ENCODE data around the gene ADAM23.

The ADAM23 gene

DNA sequence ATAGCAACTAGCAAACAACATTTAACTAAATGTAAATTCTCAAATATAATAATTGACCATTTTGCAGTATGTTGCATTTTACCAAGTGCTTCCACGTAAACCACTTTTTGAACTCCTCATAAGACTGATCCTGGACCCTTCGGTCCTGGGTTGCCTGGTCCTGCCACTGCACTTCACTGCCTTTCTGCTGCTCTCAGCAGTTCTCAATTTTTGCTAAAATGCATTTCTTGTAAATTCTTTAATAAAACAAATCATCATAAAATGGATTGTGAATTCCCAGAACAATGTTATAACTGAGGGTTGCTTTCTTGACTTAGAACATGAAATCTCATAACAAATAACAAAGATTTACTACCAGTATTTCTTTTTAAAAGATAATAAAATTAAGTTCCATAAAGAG is 12.9 kb upstream of the ADAM23 start:
- peaks cover 13% of the 10 kb centered on the region for H3K4me1 ChIP-seq
- H3K4me3 ChIP-seq, result no peak overlapping the region
- no peak for DNase-seq (ENCODE audit: low spot score in 2 of 2)
- no peaks in the 10 kb centered on the region for H3K9me3 ChIP-seq
- in situ Hi-C loops (cut with MboI; ENCODE audit: low sequenced_read_pairs), result no loop called here
- H3K27me3 ChIP-seq (ENCODE audit: low read depth), result no peaks in the 10 kb centered on the region
- no peaks in the 10 kb centered on the region for H3K36me3 ChIP-seq (replicated peaks)

DNA sequence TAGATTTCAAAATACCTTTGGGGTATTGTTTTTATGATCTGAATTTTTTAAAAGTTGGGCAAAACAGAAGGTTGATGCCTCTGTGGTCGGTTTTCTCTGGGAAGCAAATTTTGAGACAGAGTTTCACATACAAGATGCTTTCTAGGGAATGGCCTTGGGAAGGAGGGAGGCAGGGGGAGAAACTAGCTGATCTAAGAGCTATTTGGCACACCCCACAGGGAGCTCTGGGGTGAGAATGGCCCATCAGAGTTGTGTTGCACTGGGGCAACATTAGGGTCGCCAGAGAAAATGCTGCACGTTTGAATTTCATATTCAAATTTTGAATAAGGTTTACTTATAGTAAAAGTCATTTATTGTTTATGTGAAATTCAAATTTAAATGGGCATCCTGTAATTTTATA is 11.9 kb upstream of the ADAM23 start:
- H3K4me3 ChIP-seq, result no peak overlapping the region
- in situ Hi-C loops (cut with MboI; ENCODE audit: low sequenced_read_pairs), result no loop called here
- no peaks in the 10 kb centered on the region for H3K36me3 ChIP-seq (replicated peaks)
- no peaks in the 10 kb centered on the region for H3K27me3 ChIP-seq (ENCODE audit: low read depth)
- no peaks in the 10 kb centered on the region for H3K9me3 ChIP-seq
- no peak for DNase-seq (ENCODE audit: low spot score in 2 of 2)
- H3K4me1 ChIP-seq, result peaks cover 22% of the 10 kb centered on the region

DNA sequence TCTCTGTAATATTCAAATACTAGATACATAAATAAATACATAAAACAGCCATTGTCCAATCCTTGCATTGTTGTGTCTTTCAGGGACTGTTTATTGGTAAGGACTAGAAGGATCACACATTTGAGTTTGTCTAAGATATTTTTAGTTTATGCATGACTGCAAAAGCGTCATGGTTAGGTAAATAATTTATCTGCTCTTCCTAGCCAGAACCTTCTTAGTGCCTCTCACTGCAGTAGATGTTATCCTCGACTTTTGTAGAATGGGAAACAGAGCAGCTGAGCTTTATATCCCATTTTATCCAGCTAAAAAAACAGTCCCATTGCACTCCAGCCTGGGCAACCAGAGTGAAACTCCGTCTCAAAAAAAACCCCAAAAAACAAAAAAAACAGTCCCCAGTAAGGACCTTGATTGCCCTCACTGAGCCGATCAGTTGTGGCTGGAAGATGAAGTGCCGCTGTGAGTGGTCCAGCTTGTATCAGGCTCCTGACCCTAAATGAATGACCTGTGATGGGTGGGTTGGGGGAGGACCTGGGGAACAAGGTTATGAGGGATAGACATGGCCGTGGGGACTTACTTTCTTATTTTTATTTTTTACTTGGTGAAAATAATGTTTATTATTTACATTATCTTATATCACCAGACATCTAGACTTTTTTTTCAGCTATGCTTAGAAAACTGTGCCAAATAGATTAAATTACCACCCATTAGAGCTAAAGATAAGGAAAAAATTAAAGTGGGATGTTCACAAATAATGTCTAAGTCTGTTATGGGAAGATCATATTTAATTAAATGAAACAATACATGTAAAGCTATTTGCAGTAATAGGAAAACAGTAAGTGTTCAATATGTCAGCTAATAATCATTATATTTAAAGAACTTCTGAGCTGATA is 10.9 kb upstream of the ADAM23 start:
- Histone ChIP-seq H3K36me3 (replicated peaks) (no peaks in the 10 kb centered on the region), H3K27me3 (ENCODE audit: low read depth) (no peaks in the 10 kb centered on the region), H3K4me3 (no peak overlapping the region), H3K9me3 (no peaks in the 10 kb centered on the region), H3K4me1 (peaks cover 23% of the 10 kb centered on the region)
- in situ Hi-C loops (cut with MboI; ENCODE audit: low sequenced_read_pairs), result no loop called here
- no peak for DNase-seq (ENCODE audit: low spot score in 2 of 2)

DNA sequence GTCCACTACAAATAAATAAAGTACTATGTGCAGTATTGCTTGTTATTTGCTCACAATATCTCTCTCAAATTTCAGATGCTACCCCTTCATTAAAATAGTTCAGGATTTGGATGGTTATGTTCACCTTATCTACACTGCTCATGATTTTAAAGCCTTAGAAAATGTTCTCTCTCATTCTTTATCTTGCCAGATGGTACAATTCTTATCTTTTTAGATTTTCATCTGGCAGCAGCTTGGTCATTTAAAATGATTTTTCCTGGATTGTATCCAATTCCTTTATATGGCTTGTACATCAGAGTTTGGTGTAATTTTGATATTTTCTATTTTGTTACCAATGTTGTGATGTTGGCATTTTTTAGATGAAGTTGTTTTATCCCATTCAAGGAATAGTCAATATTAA is 10.1 kb upstream of the ADAM23 start:
- Histone ChIP-seq H3K27me3 (ENCODE audit: low read depth) (no peaks in the 10 kb centered on the region), H3K9me3 (no peaks in the 10 kb centered on the region), H3K36me3 (replicated peaks) (no peaks in the 10 kb centered on the region), H3K4me3 (no peak overlapping the region), H3K4me1 (peaks cover 30% of the 10 kb centered on the region)
- DNase-seq (ENCODE audit: low spot score in 2 of 2), result no peak
- in situ Hi-C loops (cut with MboI; ENCODE audit: low sequenced_read_pairs), result no loop called here

DNA sequence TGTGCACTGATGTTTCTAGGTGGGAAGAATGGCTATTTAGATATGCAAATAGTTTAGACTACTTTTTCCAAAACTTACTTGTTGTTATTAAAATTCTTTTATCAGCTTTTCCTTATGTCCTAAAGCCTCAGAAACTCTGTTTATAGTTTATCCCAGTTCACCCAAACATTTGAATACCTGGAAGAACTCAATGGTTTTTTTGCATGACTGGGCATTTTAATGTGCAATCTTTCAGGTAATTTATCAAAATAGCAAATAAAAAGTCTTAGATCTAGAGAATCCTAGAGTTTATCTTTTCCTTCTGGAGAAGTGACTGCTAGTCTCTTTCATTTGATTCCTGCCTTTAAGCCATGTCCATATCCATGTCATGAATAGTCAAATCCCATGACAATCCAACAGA is 9.6 kb upstream of the ADAM23 start:
- Histone ChIP-seq H3K36me3 (replicated peaks) (no peaks in the 10 kb centered on the region), H3K27me3 (ENCODE audit: low read depth) (no peaks in the 10 kb centered on the region), H3K4me1 (peaks cover 35% of the 10 kb centered on the region), H3K4me3 (no peak overlapping the region), H3K9me3 (no peaks in the 10 kb centered on the region)
- no peak for DNase-seq (ENCODE audit: low spot score in 2 of 2)
- in situ Hi-C loops (cut with MboI; ENCODE audit: low sequenced_read_pairs), result no loop called here

DNA sequence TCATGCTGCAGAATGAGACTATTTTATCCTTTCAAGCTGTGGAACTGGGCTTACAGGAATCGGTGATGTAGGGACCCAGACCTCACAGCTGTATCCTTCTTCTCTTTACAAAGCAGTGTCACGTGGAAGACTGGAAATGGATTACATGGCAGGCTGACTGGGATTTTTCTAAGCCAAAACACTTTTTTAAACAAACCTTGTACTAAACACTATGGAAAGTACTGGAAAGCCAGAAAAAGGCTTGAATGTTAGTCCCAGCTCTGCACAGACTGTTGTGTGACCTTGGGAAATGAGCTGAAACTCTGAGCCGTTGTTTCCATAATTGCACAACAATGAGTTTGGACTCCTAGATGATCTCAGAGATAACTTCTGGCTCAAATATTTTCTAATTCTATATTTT is 7.6 kb upstream of the ADAM23 start:
- no peak for DNase-seq (ENCODE audit: low spot score in 2 of 2)
- Histone ChIP-seq H3K36me3 (replicated peaks) (no peaks in the 10 kb centered on the region), H3K27me3 (ENCODE audit: low read depth) (peaks cover 3% of the 10 kb centered on the region; the same call in 1 of the 2 replicates), H3K9me3 (no peaks in the 10 kb centered on the region), H3K4me1 (peaks cover 41% of the 10 kb centered on the region), H3K4me3 (no peak overlapping the region)
- in situ Hi-C loops (cut with MboI; ENCODE audit: low sequenced_read_pairs), result no loop called here

DNA sequence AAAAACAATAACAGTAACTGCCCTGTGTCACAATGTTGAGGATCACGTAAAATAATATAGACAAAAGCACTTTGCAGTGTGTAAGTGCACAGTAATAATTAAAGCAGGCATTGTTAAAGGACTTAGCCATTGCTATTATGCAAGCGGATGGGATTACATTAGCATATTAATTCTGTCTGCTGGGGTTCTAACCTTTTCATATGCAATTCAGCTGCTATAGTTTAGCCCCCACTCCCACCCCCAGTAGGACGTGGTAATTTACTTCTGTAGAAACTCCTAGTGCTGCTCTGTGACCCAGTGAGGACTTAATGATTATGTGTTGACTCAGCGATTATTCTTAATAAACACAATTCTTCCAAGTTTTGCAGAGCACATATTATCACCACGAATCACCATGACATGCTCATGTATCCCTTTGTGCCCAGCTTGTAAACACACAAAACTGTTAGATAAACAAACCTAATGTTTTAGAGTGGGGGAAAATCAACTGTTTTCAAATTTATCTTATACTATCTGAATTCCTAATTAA is 5.1 kb upstream of the ADAM23 start:
- no peaks in the 10 kb centered on the region for H3K9me3 ChIP-seq
- peaks cover 41% of the 10 kb centered on the region for H3K4me1 ChIP-seq
- H3K4me3 ChIP-seq, result no peak overlapping the region
- in situ Hi-C loops (cut with MboI; ENCODE audit: low sequenced_read_pairs), result no loop called here
- H3K27me3 ChIP-seq (ENCODE audit: low read depth), result peaks cover 12% of the 10 kb centered on the region
- H3K36me3 ChIP-seq (replicated peaks), result no peaks in the 10 kb centered on the region
- DNase-seq (ENCODE audit: low spot score in 2 of 2), result peak; percentile 54 to 92

DNA sequence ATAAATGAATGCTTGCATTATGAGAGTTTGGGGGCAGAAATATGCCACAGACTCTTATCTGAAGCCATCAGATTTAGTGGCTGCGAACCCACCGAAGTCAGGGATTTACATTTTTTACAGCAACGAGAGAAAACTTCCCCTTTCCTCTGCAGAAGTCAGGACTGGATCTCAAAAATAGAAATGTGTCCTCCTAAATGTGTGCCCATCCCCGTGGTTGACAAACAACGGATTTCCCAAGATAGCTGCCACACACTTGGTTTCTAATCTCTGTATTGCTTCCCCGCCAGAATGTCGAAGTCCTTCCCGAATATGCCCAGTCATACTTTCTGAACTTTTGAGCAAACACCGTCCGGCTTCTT is 879 bp upstream of the ADAM23 start:
- no peaks in the 10 kb centered on the region for H3K9me3 ChIP-seq
- H3K27me3 ChIP-seq (ENCODE audit: low read depth), result peaks cover 12% of the 10 kb centered on the region
- H3K4me1 ChIP-seq, result peaks cover 33% of the 10 kb centered on the region
- in situ Hi-C loops (cut with MboI; ENCODE audit: low sequenced_read_pairs), result no loop called here
- no peaks in the 10 kb centered on the region for H3K36me3 ChIP-seq (replicated peaks)
- peak overlapping the region; percentile 34 for H3K4me3 ChIP-seq
- DNase-seq (ENCODE audit: low spot score in 2 of 2), result no peak

DNA sequence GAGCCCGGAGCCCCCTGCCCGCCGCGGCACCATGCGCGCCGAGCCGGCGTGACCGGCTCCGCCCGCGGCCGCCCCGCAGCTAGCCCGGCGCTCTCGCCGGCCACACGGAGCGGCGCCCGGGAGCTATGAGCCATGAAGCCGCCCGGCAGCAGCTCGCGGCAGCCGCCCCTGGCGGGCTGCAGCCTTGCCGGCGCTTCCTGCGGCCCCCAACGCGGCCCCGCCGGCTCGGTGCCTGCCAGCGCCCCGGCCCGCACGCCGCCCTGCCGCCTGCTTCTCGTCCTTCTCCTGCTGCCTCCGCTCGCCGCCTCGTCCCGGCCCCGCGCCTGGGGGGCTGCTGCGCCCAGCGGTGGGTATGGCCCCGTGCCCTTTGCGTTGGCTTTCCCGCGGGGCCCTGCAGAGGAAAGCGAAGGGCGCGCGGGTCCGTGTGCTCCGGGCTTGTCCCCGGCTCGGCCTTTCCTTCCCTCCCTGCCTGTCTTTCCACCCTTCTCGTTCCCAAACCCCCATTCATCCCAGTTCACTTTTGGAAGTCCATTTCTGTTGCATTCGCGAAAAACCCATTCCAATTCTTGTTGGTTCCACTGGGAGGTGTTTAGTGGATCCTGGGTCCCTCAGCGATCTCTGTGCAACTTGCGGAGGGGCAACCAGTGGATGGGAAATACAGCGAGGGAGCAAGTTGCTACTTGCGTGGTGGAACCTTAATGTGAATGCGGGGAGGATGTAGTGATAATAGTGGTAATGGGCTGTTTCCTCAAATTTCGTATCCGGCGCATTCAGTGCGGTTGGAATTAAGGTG is 599 bp downstream of the ADAM23 start:
- H3K27me3 ChIP-seq (ENCODE audit: low read depth), result peaks cover 12% of the 10 kb centered on the region
- H3K4me1 ChIP-seq, result peaks cover 19% of the 10 kb centered on the region
- H3K36me3 ChIP-seq (replicated peaks), result no peaks in the 10 kb centered on the region
- in situ Hi-C loops (cut with MboI; ENCODE audit: low sequenced_read_pairs), result no loop called here
- H3K4me3 ChIP-seq, result peak overlapping the region; percentile 57
- peak; percentile 24 to 38 for DNase-seq (ENCODE audit: low spot score in 2 of 2)
- no peaks in the 10 kb centered on the region for H3K9me3 ChIP-seq

DNA sequence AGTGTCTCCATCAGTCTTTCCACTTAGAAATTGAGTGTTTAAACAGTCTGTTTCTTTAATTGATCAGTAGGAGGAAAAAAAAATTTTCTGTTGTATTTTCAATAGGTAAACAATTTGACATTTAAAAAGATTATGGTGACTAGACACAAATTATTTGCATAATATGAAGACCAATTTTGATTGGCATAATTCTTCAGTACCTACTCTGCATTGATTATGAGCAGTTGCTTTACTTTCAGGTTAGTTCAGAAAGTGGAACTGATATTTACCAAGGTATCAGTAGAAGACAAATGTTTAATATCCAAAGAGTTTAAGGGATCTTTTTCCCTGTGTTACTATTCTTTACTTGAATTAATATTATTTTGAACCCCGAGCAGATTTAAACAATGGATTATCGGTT is 2.6 kb downstream of the ADAM23 start:
- no peak overlapping the region for H3K4me3 ChIP-seq
- no peak for DNase-seq (ENCODE audit: low spot score in 2 of 2)
- peaks cover 9% of the 10 kb centered on the region for H3K27me3 ChIP-seq (ENCODE audit: low read depth)
- in situ Hi-C loops (cut with MboI; ENCODE audit: low sequenced_read_pairs), result no loop called here
- no peaks in the 10 kb centered on the region for H3K9me3 ChIP-seq
- peaks cover 16% of the 10 kb centered on the region for H3K4me1 ChIP-seq
- no peaks in the 10 kb centered on the region for H3K36me3 ChIP-seq (replicated peaks)

DNA sequence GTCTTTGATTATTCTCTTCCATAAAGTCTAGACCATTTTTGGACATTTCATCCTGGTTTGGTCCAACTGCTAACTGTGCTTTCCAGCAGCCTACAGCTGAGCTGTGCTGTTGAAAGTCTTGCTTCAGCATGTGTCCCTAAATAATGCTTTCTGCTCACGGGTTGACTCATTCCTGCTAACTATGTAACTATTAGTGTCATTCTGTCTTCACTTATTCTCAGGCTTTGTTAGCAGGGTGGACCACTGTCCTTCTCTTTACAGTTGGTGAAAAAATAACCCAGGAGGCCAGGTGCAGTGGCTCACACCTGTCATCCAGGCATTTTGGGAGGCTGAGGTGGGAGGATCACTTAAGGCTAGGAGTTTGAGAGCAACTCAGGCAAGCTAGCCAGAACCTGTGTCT is 8.9 kb downstream of the ADAM23 start:
- DNase-seq (ENCODE audit: low spot score in 2 of 2), result no peak
- no peaks in the 10 kb centered on the region for H3K36me3 ChIP-seq (replicated peaks)
- H3K4me1 ChIP-seq, result no peaks in the 10 kb centered on the region; the same call in none of the 2 replicates
- no peaks in the 10 kb centered on the region for H3K27me3 ChIP-seq (ENCODE audit: low read depth)
- no peak overlapping the region for H3K4me3 ChIP-seq
- H3K9me3 ChIP-seq, result no peaks in the 10 kb centered on the region
- in situ Hi-C loops (cut with MboI; ENCODE audit: low sequenced_read_pairs), result no loop called here

DNA sequence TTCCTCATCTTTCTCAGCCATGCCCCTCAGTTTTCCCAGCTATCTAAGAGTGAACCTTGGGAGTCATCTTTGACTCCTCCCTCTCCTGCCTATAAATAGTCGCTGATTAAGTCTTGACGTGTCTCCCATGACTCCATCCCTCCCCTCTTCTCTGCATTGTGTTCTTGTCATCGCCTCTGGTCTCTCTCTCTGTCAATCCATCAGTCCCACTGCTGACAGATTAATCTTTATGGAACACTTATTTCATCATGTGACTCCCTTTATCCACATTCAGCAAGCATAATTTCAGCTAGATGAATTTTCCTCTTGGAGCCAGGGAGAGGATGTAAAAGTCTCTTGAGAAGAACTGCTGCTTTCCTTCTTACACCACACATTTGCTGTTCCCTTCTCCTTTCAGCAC is 9.4 kb downstream of the ADAM23 start:
- Histone ChIP-seq H3K4me3 (no peak overlapping the region), H3K27me3 (ENCODE audit: low read depth) (no peaks in the 10 kb centered on the region), H3K36me3 (replicated peaks) (no peaks in the 10 kb centered on the region), H3K9me3 (no peaks in the 10 kb centered on the region), H3K4me1 (no peaks in the 10 kb centered on the region)
- in situ Hi-C loops (cut with MboI; ENCODE audit: low sequenced_read_pairs), result no loop called here
- DNase-seq (ENCODE audit: low spot score in 2 of 2), result no peak

DNA sequence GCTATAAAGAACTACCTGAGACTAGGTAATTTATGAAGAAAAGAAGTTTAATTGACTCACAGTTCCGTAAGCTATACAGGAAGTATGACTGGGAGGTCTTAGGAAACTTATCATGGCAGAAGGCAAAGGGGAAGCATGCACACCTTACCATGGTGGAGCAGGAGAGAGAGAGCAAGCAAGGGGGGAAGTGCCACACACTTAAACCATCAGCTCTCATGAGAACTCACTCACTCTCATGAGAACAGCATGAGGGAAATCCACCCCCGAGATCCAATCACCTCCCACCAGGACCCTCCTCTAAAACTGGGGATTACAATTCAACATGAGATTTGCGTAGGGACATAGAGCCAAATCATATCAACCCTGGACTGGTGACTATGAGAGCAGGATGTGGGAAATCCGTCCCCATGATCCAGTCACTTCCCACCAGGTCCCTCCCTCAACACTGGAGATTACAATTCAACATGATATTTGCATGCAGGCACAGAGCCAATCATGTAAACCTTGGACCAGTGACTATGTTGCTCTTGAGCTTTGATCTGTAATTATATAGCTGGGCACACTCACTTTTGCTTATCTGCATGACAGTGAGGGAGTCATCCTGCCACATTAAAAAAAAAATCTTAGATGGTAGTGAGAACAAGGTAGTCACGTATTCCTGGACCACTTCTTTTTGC is 12.9 kb downstream of the ADAM23 start:
- DNase-seq (ENCODE audit: low spot score in 2 of 2), result no peak
- no peak overlapping the region for H3K4me3 ChIP-seq
- no peaks in the 10 kb centered on the region for H3K9me3 ChIP-seq
- H3K36me3 ChIP-seq (replicated peaks), result no peaks in the 10 kb centered on the region
- no peaks in the 10 kb centered on the region for H3K4me1 ChIP-seq
- no peaks in the 10 kb centered on the region for H3K27me3 ChIP-seq (ENCODE audit: low read depth)
- in situ Hi-C loops (cut with MboI; ENCODE audit: low sequenced_read_pairs), result no loop called here
